NCI-H345 (cell line): ENCODE data around the gene TNFRSF19.

Experiments used
- DNase-seq: peaks from one replicate; lab custom pipeline; 2025; lab: John Stamatoyannopoulos, UW

TNFRSF19 gene

GRCh38 chr13:23683084-23683483 lies 112.9 kb downstream of the TNFRSF19 start:
- no peak for DNase-seq

DNA sequence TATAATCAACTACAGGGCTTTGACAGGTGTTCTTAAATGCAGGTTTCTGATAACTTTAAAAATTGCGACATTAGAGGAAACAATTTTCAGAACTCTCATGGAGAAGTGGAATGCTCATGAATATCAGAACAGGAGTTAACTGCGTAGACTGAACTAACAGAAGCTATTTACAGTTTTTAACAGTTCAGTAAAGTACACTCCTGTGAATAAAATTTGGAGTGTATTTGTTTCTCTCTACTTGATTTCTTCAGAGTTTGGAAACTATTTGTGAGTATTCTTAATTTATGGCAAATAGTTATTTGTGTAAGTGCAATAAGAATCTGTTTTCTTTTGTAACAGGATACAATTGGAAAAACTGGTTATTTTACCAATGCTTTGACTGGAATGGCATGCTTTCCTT lies 114.4 kb downstream of the TNFRSF19 start:
- DNase-seq: no peak

DNA sequence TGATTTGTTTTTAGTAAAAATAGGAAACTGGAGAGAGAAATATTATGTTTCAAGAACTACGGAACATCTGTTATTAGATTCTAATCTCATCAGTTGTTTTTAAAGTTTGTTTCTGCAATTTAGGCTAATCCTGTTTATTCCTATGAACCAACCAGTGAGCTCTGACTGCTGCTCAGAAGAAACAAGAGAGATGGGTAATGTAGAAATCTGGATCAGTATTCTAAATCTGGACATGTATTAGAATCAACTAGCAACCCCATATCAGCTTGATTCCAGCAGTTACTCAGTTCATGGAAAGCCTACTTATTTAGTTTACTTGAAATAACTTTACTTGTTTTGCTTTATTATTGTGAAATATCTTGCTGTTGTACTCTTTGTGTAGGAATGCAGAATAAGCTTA lies 115.2 kb downstream of the TNFRSF19 start:
- no peak for DNase-seq

GRCh38 chr13:23686948-23687347 lies 116.7 kb downstream of the TNFRSF19 start:
- DNase-seq: no peak

DNA sequence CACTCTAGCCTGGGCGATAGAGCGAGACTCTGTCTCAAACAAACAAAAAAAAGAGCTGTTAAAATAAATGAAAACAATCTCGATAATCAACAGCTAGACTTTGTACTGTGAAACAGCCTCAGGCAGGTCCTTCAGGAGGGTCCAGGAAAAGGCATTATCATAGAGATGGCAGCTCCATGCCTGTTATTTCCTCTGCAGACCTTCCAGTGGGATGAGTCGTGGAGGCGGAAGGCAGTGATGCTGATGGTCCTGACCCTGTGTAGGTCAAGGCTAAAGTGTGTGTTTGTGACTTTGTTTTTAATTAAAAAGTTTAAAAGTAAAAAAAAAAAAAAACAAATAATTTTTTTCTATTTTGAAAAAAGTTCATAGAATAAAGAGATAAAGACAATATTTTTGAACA lies 117.4 kb downstream of the TNFRSF19 start:
- DNase-seq: no peak

DNA sequence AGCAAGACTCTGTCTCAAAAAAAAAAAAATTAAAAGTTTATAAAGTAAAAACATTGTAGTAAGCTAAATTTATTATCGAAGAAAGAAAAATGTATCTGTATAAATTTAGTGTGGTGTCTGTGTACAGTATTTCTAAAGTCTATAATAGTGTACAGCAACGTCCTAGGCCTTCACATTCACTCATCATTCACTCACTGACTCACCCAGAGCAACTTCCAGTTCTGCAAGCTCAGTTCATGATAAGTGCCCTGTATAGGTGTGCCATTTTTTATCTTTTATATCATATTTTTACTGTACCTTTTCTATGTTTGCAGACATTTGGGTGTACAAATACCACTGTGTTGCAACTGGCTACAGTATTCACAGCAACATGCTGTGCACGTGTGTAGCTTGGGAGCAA lies 118.1 kb downstream of the TNFRSF19 start:
- no peak for DNase-seq

GRCh38 chr13:23690668-23691067 lies 120.5 kb downstream of the TNFRSF19 start:
- DNase-seq: no peak

GRCh38 chr13:23692816-23693215 lies 122.6 kb downstream of the TNFRSF19 start:
- no peak for DNase-seq

GRCh38 chr13:23695196-23695595 lies 125.0 kb downstream of the TNFRSF19 start:
- no peak for DNase-seq

DNA sequence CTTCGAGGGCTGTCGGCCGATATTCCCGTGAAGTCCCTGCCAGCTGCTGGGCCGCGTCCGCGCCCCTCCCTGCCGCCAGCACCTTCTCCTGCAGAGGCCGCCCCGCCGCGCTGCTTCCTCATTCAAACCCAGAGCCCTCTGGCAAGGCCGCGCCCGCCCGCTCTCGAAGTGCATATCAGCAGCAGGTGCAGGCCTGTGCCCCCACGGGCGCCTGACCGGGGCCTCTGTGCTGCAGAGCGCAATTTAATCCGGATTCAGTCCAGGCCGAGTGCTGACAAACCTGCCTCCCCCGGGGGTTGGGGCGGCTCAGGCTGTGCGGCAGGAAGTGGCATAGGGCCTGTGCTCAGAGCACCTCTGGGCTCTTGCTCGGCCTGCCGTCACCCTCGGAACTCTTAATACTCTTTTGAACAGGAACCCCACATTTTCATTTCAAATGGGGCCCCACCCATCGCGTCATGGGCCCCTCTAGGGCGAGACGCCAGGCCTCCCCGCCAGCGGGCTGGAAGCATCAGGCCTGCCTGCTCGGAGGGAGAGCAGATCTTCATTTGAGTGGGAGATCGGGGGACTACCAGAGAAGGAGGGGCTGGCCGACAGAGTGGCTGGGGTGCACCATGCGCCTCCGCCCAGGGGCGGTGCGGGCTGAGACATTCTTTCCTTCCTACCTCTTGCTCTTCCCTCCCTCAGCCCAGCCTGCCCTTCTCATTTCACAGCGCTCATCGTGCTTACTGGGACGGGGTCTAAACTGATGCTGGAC lies 125.7 kb downstream of the TNFRSF19 start:
- no peak for DNase-seq

GRCh38 chr13:23696610-23697009 lies 126.4 kb downstream of the TNFRSF19 start:
- no peak for DNase-seq

DNA sequence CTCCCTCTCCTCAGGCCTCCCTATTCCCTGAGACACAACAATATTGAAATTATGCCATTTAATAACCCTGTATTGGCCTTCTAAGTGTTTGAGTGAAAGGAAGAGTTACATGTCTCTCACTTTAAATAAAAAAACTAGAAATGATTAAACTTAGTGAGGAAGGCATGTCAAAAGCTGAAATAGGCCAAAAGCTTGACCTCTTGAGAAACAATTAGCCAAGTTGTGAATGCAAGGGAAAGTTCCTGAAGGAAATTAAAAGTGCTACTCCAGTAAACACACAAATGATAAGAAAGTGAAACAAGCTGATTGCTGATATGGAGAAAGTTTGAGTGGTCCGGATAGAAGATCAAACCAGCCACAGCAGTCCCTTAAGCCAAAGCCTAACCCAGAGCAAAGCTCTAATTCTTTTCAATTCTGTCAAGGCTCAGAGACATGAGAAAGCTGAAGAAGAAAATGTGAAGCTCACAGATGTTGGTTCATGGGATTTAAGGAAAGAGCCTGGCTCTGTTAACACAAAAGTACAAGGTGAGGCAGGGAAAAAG lies 127.6 kb downstream of the TNFRSF19 start:
- no peak for DNase-seq

DNA sequence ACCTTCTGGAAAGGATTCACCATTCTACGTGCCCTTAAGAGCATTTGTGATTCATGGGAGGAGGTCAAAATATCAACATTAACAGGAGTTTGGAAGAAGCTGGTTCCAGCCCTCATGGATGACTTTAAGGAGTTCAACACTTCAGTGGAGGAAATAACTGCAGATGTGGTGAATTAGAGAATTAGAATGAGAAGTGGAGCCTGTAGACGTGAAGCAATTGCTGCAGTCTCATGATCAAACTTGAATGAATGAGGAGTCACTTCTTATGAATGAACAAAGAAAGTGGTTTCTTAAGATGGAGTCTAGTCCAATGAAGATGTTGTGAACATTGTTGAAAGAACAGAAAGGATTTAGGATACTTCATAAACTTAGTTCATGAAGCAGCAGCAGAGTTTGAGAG lies 129.1 kb downstream of the TNFRSF19 start:
- DNase-seq: no peak

DNA sequence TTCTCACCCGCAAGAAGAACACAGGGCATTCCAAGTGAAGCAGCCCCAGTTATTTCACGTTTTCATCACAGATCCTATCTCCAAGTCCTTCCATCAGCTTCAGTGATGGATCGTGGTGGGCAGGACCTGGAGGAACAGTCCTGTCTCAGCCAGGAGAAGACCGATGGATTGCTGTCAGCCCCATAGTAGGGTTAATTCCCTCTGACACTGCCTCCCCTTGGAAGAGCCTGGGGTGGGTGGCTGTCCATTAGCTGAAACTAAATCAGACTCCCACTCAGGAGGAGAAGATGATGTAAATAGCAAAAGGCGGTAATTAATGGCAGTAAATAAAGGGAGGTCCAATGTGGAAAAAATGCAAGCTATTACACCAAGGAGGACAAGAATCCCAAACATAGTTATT lies 131.0 kb downstream of the TNFRSF19 start:
- DNase-seq: no peak

- DNase-seq: no peak
Measured at GRCh38 chr13:23701636-23702035, 131.4 kb downstream of the TNFRSF19 start.

- DNase-seq: no peak
Measured at GRCh38 chr13:23703246-23703860, 133.1 kb downstream of the TNFRSF19 start.

- DNase-seq: no peak
Measured at GRCh38 chr13:23705583-23705982, 135.4 kb downstream of the TNFRSF19 start.

GRCh38 chr13:23707674-23708073 lies 137.5 kb downstream of the TNFRSF19 start:
- no peak for DNase-seq

- DNase-seq: no peak
Measured at GRCh38 chr13:23709536-23709935, 139.3 kb downstream of the TNFRSF19 start.

DNA sequence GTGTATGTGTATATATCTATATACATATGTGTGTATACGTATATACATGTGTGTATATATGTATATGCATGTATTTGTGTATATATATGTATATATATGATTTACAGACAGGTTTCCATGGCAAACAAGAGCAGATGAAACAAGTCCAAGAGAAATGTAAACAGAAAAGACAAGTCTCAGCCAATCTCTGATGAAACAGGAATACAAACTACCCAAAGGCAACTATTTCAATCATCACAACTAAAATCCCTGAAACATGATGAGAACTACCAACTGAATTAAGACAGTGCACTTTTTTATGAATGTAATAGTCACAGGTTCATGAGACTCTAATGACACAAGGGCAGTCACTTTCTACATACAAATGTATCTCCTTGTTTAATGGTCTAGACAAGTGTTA lies 140.2 kb downstream of the TNFRSF19 start:
- no peak for DNase-seq

GRCh38 chr13:23711355-23711754 lies 141.1 kb downstream of the TNFRSF19 start:
- no peak for DNase-seq

DNA sequence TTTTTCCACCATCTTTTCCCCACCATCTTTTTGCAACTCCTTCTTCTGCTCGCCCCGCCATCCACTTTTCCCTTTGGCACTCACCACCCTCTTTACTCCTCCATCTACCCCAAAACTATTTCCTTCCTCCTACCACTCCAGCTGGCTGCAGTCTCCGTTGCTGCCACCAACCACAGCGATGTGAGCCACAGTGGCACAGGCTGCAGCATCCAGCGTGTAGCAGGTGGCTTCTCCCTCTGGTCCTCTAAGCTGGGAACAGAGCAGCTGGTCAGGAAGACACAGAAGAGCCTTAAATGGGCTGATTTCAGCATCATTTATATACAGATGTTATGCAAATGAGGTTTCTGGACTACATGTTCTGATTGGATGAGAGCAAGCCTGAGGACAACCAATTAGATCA lies 144.5 kb downstream of the TNFRSF19 start:
- DNase-seq: no peak

DNA sequence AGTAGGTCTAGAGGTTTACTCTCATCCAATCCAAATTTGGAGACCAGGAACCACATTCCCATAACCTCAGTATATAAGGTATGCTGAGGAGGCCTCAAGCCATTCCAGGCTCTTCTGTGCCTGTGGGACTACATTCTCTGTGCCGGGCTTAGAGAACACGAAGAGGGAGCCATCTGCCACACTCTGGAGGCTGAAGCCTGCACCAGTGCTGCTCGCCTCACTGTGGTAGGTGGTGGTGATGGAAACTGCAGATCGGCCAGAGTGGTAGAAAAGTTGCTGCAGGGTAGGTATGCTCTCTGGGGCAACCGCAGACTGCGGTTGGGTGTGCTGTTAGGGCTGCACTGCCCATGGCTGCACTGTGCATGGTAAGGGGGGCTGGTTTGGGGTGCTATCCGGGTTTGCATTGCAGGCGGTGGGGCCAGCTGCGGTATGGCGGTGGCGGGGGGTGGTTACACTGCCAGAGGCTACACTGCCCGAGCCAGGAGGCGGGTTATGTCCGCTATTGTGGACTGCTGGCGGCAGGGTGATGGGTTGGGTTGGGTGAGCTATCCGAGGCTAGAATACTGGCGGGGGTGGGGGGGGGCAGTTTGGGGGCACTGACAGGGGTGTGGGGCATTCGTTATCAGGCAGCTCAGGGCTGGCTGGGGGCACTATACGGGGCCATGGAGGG lies 145.0 kb downstream of the TNFRSF19 start:
- no peak for DNase-seq
